ENCODE data around the gene TWSG1.
"Not testable (repeated sequence)": the region's sequence is repeated elsewhere in the genome, so short reads cannot be mapped to it uniquely, and the experiment has no call there.

The TWSG1 gene

GRCh38 chr18:9428301-9428706 lies 93.7 kb downstream of the TWSG1 start:
- DNase-seq: no peak

- no peak for DNase-seq
Measured at GRCh38 chr18:9428862-9429661, 94.5 kb downstream of the TWSG1 start.

GRCh38 chr18:9429662-9429993 lies 95.1 kb downstream of the TWSG1 start:
- DNase-seq: no peak

GRCh38 chr18:9430315-9430714 lies 95.7 kb downstream of the TWSG1 start:
- not testable (repeated sequence) for DNase-seq

GRCh38 chr18:9431296-9431695 lies 96.7 kb downstream of the TWSG1 start:
- no peak for DNase-seq

- not testable (repeated sequence) for DNase-seq
Measured at GRCh38 chr18:9433122-9433521, 98.5 kb downstream of the TWSG1 start.

GRCh38 chr18:9433671-9434121 lies 99.1 kb downstream of the TWSG1 start:
- DNase-seq: no peak

GRCh38 chr18:9434122-9434701 lies 99.6 kb downstream of the TWSG1 start:
- DNase-seq: no peak

GRCh38 chr18:9435041-9435440 lies 100.5 kb downstream of the TWSG1 start:
- DNase-seq: no peak

- DNase-seq: no peak
Measured at GRCh38 chr18:9436206-9436929, 101.8 kb downstream of the TWSG1 start.

- no peak for DNase-seq
Measured at GRCh38 chr18:9437021-9437437, 102.5 kb downstream of the TWSG1 start.

GRCh38 chr18:9437672-9438071 lies 103.1 kb downstream of the TWSG1 start:
- no peak for DNase-seq

- DNase-seq: no peak
Measured at GRCh38 chr18:9441061-9441460, 106.5 kb downstream of the TWSG1 start.

- no peak for DNase-seq
Measured at GRCh38 chr18:9444549-9444948, 110.0 kb downstream of the TWSG1 start.

- no peak for DNase-seq
Measured at GRCh38 chr18:9446839-9447238, 112.3 kb downstream of the TWSG1 start.

- no peak for DNase-seq
Measured at GRCh38 chr18:9447334-9447733, 112.8 kb downstream of the TWSG1 start.

GRCh38 chr18:9449600-9450414 lies 115.2 kb downstream of the TWSG1 start:
- no peak for DNase-seq

- DNase-seq: not testable (repeated sequence)
Measured at GRCh38 chr18:9450920-9451319, 116.3 kb downstream of the TWSG1 start.
